ENCODE measurements around the gene HSBP1L1. TPM values are rescaled to one million over a fixed set of nuclear protein-coding genes. Genes with fewer than 3 reads are reported as not detected.

The HSBP1L1 gene
- total and polyA plus RNA-seq, 4 donors, result 12.2 to 61.0 (median 26.4) TPM

GRCh38 chr18:79985172-79985571 is 20.7 kb downstream of the HSBP1L1 start (continued):
- no peak for TF ChIP-seq YY1 (IDR thresholded peaks at IDR 0.05)
- TF ChIP-seq JUND (IDR thresholded peaks at IDR 0.05), result no peak
- TF ChIP-seq NR2F2 (IDR thresholded peaks at IDR 0.05), result no peak

GRCh38 chr18:79986726-79987125 is 22.3 kb downstream of the HSBP1L1 start:
- DNase-seq (ENCODE audit: low spot score), result no peak
- H3K9ac ChIP-seq (ENCODE audit: low read depth in 1 of 2, low read length in 2 of 2), result peak overlapping the region in 1 of 2 donors; percentile 86
- no peaks in the 10 kb centered on the region for H3K9me3 ChIP-seq (ENCODE audit: control insufficient read depth in 4 of 4, low read length in 3 of 4)
- WGBS, result 57% methylated on average over 7 of the region's 7 CpGs
- TF ChIP-seq EGR1 (IDR thresholded peaks at IDR 0.05; ENCODE audit: low read depth in 2 of 2), result no peak
- no peak for TF ChIP-seq ATF3 (IDR thresholded peaks at IDR 0.05)
- TF ChIP-seq FOXA2 (IDR thresholded peaks at IDR 0.05), result no peak
- no peaks in the 10 kb centered on the region for H3K27me3 ChIP-seq (ENCODE audit: control insufficient read depth in 4 of 4, insufficient read depth in 4 of 4, low read length in 3 of 4)
- H3K4me1 ChIP-seq (ENCODE audit: control insufficient read depth in 4 of 4, insufficient read depth in 4 of 4, low read length in 3 of 4), result peaks cover 4 to 21% (median 15%) of the 10 kb centered on the region in 4 donors
- H3K4me3 ChIP-seq (ENCODE audit: low read depth in 1 of 3, low read length in 3 of 3), result peak overlapping the region in 2 of 3 donors; percentile 27 to 100
- H3K27ac ChIP-seq (ENCODE audit: low read depth in 1 of 2, low read length in 2 of 2), result peak overlapping the region; percentile 6 to 37
- H3K36me3 ChIP-seq (ENCODE audit: control insufficient read depth in 4 of 4, insufficient read depth in 3 of 4, low read depth in 1 of 4, low read length in 3 of 4), result peaks cover 0 to 2% (median under 1%) of the 10 kb centered on the region in 4 donors

- DNase-seq (ENCODE audit: low spot score), result no peak
- TF ChIP-seq SP1 (IDR thresholded peaks at IDR 0.05) (no peak), YY1 (IDR thresholded peaks at IDR 0.05) (no peak), FOXA2 (IDR thresholded peaks at IDR 0.05) (no peak), GABPA (IDR thresholded peaks at IDR 0.05 in 1 of 2, conservative IDR thresholded peaks at IDR 0.05 in 1 of 2) (no peak), CTCF (IDR thresholded peaks at IDR 0.05; ENCODE audit: low read depth, low read length, missing input control) (no peak), EGR1 (IDR thresholded peaks at IDR 0.05; ENCODE audit: low read depth in 2 of 2) (no peak), ATF3 (IDR thresholded peaks at IDR 0.05) (no peak)
- peaks cover 0 to 2% (median under 1%) of the 10 kb centered on the region in 4 donors for H3K36me3 ChIP-seq (ENCODE audit: control insufficient read depth in 4 of 4, insufficient read depth in 3 of 4, low read depth in 1 of 4, low read length in 3 of 4)
- H3K27me3 ChIP-seq (ENCODE audit: control insufficient read depth in 4 of 4, insufficient read depth in 4 of 4, low read length in 3 of 4), result no peaks in the 10 kb centered on the region
- H3K4me1 ChIP-seq (ENCODE audit: control insufficient read depth in 4 of 4, insufficient read depth in 4 of 4, low read length in 3 of 4), result peaks cover 4 to 21% (median 15%) of the 10 kb centered on the region in 4 donors
- peak overlapping the region; percentile 98 to 100 (median 99) for H3K4me3 ChIP-seq (ENCODE audit: low read depth in 1 of 3, low read length in 3 of 3)
- peak overlapping the region; percentile 98 for H3K27ac ChIP-seq (ENCODE audit: low read depth in 1 of 2, low read length in 2 of 2)
- H3K9me3 ChIP-seq (ENCODE audit: control insufficient read depth in 4 of 4, low read length in 3 of 4), result no peaks in the 10 kb centered on the region
- WGBS, result 1% methylated on average over 6 of the region's 6 CpGs
- H3K9ac ChIP-seq (ENCODE audit: low read depth in 1 of 2, low read length in 2 of 2), result peak overlapping the region; percentile 68 to 86
These were observed 23.1 kb downstream of the HSBP1L1 start for GRCh38 chr18:79987566-79987965.

- Histone ChIP-seq H3K27ac (ENCODE audit: low read depth in 1 of 2, low read length in 2 of 2) (peak overlapping the region; percentile 98), H3K9me3 (ENCODE audit: control insufficient read depth in 4 of 4, low read length in 3 of 4) (no peaks in the 10 kb centered on the region), H3K4me1 (ENCODE audit: control insufficient read depth in 4 of 4, insufficient read depth in 4 of 4, low read length in 3 of 4) (peaks cover 4 to 21% (median 15%) of the 10 kb centered on the region in 4 donors), H3K36me3 (ENCODE audit: control insufficient read depth in 4 of 4, insufficient read depth in 3 of 4, low read depth in 1 of 4, low read length in 3 of 4) (peaks cover 0 to 2% (median under 1%) of the 10 kb centered on the region in 4 donors), H3K27me3 (ENCODE audit: control insufficient read depth in 4 of 4, insufficient read depth in 4 of 4, low read length in 3 of 4) (no peaks in the 10 kb centered on the region), H3K9ac (ENCODE audit: low read depth in 1 of 2, low read length in 2 of 2) (peak overlapping the region; percentile 68 to 86), H3K4me3 (ENCODE audit: low read depth in 1 of 3, low read length in 3 of 3) (peak overlapping the region; percentile 98 to 100 (median 99))
- TF ChIP-seq ATF3 (IDR thresholded peaks at IDR 0.05) (no peak), SP1 (IDR thresholded peaks at IDR 0.05) (no peak), HNF4A (conservative IDR thresholded peaks at IDR 0.05) (no peak), YY1 (IDR thresholded peaks at IDR 0.05) (no peak), RAD21 (IDR thresholded peaks at IDR 0.05) (peak; percentile 23 to 49)
- no peak for DNase-seq (ENCODE audit: low spot score)
- under 1% methylated on average over 48 of the region's 48 CpGs for WGBS
These were observed 23.6 kb downstream of the HSBP1L1 start for GRCh38 chr18:79988071-79988450.
